Measurements from ENCODE around the gene PRKN.

The PRKN gene

DNA sequence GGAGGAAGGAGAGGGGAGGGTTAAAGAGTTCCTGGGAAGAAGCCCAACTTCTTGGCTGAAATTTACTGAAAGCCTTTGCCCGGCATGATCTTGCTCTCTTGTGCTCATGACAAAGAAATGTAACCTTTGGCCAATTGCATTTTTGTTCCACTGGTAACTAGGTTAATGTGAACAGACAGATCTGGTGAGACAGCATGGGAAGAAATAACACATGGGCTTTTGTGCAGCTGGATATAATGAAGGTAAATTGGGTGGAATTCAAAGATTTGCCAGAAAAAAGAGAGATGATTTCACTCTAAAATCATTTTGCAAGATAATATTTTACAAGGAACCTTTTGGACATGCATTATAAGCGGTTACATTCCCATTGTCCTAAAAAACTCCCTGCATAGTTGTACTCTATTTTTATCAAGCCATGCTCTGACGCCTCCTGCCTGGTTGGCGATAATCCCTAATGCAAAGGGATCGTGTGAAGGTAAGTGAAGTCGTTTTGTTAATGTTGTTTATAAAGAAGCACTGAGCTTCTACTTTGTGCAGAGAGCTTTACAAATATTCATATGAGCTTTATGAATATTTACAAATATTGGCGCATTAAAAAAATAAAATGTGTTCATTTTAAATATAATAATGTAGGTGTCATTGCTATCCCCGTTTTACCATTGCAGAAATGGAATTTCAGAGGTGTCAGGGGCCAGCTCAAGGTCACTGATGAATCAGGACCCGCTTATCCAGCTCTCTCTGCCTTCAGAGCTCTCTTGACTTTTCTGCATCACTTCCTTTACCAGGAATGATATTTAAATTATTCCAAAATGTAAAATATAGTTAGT, 1292.4 kb downstream of the PRKN start:
- H3K4me3 ChIP-seq (IDR thresholded peaks at IDR 0.05; ENCODE audit: insufficient read depth, low read depth, low read length), result no peak overlapping the region
- H4K20me1 ChIP-seq (ENCODE audit: insufficient read depth), result no peaks in the 10 kb centered on the region
- no peaks in the 10 kb centered on the region for H3K27me3 ChIP-seq (ENCODE audit: insufficient read depth, low read depth)
- H3K79me2 ChIP-seq (ENCODE audit: insufficient read depth, low read depth), result no peaks in the 10 kb centered on the region
- TF ChIP-seq, protein P1, sequence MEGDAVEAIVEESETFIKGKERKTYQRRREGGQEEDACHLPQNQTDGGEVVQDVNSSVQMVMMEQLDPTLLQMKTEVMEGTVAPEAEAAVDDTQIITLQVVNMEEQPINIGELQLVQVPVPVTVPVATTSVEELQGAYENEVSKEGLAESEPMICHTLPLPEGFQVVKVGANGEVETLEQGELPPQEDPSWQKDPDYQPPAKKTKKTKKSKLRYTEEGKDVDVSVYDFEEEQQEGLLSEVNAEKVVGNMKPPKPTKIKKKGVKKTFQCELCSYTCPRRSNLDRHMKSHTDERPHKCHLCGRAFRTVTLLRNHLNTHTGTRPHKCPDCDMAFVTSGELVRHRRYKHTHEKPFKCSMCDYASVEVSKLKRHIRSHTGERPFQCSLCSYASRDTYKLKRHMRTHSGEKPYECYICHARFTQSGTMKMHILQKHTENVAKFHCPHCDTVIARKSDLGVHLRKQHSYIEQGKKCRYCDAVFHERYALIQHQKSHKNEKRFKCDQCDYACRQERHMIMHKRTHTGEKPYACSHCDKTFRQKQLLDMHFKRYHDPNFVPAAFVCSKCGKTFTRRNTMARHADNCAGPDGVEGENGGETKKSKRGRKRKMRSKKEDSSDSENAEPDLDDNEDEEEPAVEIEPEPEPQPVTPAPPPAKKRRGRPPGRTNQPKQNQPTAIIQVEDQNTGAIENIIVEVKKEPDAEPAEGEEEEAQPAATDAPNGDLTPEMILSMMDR (conservative IDR thresholded peaks at IDR 0.05; ENCODE audit: low read depth, low read length), result no peak
- H3K4me1 ChIP-seq (ENCODE audit: low read depth, poor library complexity, severe bottlenecking), result no peaks in the 10 kb centered on the region
- H3K9ac ChIP-seq, result no peak overlapping the region
- no peaks in the 10 kb centered on the region for H3K36me3 ChIP-seq (ENCODE audit: insufficient read depth)
- H2AFZ ChIP-seq (ENCODE audit: low read depth), result no peak overlapping the region
- no peak overlapping the region for H3K27ac ChIP-seq
- H3K4me2 ChIP-seq, result no peak overlapping the region

DNA sequence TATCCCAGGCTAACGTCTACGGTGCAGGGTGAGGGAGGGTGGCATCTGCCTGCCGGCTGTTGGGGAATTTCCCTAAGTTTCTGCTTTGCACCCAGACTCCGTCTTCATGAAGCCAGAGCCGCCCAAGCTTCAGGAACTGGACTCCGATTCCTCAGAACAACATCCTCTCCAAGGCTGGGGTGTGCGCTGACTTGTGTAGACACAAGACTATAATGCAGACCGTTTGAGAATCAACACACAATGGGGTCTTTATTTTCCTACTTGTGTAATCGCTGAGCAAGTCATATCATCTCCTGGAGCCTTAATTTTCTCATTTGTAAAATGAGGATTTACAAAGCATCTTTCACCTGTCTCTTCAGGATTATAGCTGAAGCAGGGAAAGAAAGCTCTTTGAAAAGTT, 1293.2 kb downstream of the PRKN start:
- Histone ChIP-seq H3K9ac (no peak overlapping the region), H3K79me2 (ENCODE audit: insufficient read depth, low read depth) (no peaks in the 10 kb centered on the region), H3K4me2 (no peak overlapping the region), H3K27ac (no peak overlapping the region), H2AFZ (ENCODE audit: low read depth) (no peak overlapping the region), H4K20me1 (ENCODE audit: insufficient read depth) (no peaks in the 10 kb centered on the region), H3K27me3 (ENCODE audit: insufficient read depth, low read depth) (no peaks in the 10 kb centered on the region), H3K4me1 (ENCODE audit: low read depth, poor library complexity, severe bottlenecking) (no peaks in the 10 kb centered on the region), H3K36me3 (ENCODE audit: insufficient read depth) (no peaks in the 10 kb centered on the region), H3K4me3 (IDR thresholded peaks at IDR 0.05; ENCODE audit: insufficient read depth, low read depth, low read length) (no peak overlapping the region)
- TF ChIP-seq, protein P1 (conservative IDR thresholded peaks at IDR 0.05; ENCODE audit: low read depth, low read length), result no peak

DNA sequence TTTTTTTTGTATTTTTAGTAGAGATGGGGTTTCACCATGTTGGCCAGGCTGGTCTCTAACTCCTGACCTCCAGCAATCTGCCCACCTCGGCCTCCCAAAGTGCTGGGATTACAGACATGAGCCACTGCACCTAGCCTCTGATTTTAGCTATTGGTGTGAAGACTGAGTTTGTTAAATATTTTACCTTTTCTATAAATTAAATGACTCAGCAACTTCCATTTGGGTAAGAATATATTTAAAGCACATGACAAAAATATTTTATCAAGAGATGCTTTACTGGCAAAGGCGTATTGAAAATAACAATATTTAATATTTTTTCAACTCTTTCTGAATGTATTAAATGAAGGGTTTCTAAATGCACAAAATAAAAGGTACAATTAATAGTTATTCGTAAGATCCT, 1295.0 kb downstream of the PRKN start:
- Histone ChIP-seq H3K4me2 (no peak overlapping the region), H3K27ac (no peak overlapping the region), H2AFZ (ENCODE audit: low read depth) (no peak overlapping the region), H3K4me3 (IDR thresholded peaks at IDR 0.05; ENCODE audit: insufficient read depth, low read depth, low read length) (no peak overlapping the region), H3K9ac (no peak overlapping the region), H3K36me3 (ENCODE audit: insufficient read depth) (no peaks in the 10 kb centered on the region), H3K27me3 (ENCODE audit: insufficient read depth, low read depth) (no peaks in the 10 kb centered on the region), H3K4me1 (ENCODE audit: low read depth, poor library complexity, severe bottlenecking) (no peaks in the 10 kb centered on the region), H3K79me2 (ENCODE audit: insufficient read depth, low read depth) (no peaks in the 10 kb centered on the region), H4K20me1 (ENCODE audit: insufficient read depth) (no peaks in the 10 kb centered on the region)
- TF ChIP-seq, protein P1 (conservative IDR thresholded peaks at IDR 0.05; ENCODE audit: low read depth, low read length), result no peak

DNA sequence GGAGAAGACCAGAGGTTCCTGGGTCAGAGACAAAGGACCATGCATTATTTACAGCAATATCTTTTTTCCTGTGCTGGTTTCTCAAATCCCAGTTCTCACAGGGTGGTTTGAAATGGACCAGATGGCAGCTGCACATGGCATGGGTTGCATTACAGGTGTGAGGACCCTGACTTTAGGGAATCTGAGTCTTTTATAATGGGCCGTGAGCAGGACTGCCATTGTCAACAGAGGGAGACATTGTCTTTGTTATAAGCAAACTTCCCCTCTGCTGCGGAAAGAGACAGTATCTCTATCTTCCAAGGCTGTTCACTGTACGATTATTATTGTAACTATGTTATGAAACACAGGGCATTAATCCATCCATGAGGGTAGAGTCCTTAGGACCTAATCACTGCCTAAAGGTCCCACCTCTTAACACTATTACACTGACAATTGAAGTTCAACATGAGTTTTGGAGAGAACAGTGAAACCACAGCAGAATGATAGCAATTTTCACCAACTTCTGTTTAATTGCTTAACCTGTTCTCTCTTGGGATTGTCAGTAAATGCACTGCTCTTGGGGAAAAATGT, 1297.6 kb downstream of the PRKN start:
- H3K27ac ChIP-seq, result no peak overlapping the region
- H3K9ac ChIP-seq, result no peak overlapping the region
- TF ChIP-seq, protein P1 (conservative IDR thresholded peaks at IDR 0.05; ENCODE audit: low read depth, low read length), result no peak
- H3K4me1 ChIP-seq (ENCODE audit: low read depth, poor library complexity, severe bottlenecking), result no peaks in the 10 kb centered on the region
- H3K4me3 ChIP-seq (IDR thresholded peaks at IDR 0.05; ENCODE audit: insufficient read depth, low read depth, low read length), result no peak overlapping the region
- no peaks in the 10 kb centered on the region for H4K20me1 ChIP-seq (ENCODE audit: insufficient read depth)
- H3K36me3 ChIP-seq (ENCODE audit: insufficient read depth), result no peaks in the 10 kb centered on the region
- H2AFZ ChIP-seq (ENCODE audit: low read depth), result no peak overlapping the region
- no peak overlapping the region for H3K4me2 ChIP-seq
- no peaks in the 10 kb centered on the region for H3K27me3 ChIP-seq (ENCODE audit: insufficient read depth, low read depth)
- H3K79me2 ChIP-seq (ENCODE audit: insufficient read depth, low read depth), result no peaks in the 10 kb centered on the region
